ENCODE results near the gene SMIM41.
A peak's percentile ranks its signal among the peaks of the same experiment; 100 is the strongest.

Gene SMIM41

GRCh38 chr12:52122540-52122871, 43.0 kb downstream of the SMIM41 start:
- DNase-seq (ENCODE audit: low spot score): peak; percentile 2

DNA sequence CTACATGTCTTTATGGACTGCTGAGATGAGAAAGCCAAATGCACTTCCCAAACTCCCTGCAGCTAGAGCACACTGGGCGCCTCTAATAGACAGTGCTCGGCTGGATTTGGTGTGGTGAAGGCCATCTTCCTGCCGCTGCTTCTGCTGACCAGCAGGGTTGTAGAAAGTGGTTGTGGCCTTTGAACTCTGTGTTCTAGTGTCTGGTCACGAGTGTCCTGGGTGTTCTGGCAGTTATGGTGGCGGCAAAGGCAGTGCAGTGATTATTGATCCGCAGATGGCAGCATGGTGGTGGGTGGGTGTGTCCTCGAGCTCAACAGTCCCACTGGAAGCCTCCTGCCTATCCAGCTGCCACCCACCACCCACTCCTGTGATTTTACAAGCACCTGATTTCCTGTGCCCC, 43.4 kb downstream of the SMIM41 start:
- DNase-seq (ENCODE audit: low spot score): peak; percentile 1

- DNase-seq (ENCODE audit: low spot score): no peak
Measured at GRCh38 chr12:52123487-52124186, 44.1 kb downstream of the SMIM41 start.

- peak; percentile 4 for DNase-seq (ENCODE audit: low spot score)
Measured at GRCh38 chr12:52125476-52125900, 46.0 kb downstream of the SMIM41 start.

DNA sequence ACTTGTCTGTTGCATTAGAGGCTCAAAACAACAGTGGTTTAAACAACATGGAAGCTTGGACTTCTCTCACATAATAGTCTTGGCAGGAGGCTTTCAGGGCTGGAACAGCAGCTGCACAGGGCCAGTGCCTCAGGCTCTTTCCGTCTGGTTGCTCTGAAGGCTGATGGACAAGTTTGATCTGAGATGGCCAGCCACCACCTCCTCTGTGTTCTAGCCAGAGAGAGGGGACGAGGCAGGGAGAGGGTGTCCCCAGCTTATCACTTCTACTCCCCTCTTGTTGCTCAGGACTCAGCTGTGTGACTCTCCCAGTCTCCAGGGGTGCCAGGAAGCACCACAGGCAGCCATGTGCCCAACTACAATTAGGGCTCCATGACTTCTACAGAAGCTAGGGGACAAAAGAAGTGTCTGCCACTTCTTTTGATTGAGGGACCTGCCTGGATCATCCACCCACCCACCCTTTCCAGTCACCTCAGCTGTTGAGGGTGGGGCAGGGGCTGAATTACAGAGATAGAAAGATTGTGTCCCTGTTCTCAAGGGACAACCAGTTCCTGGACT, 46.6 kb downstream of the SMIM41 start:
- DNase-seq (ENCODE audit: low spot score): peak; percentile 2

DNA sequence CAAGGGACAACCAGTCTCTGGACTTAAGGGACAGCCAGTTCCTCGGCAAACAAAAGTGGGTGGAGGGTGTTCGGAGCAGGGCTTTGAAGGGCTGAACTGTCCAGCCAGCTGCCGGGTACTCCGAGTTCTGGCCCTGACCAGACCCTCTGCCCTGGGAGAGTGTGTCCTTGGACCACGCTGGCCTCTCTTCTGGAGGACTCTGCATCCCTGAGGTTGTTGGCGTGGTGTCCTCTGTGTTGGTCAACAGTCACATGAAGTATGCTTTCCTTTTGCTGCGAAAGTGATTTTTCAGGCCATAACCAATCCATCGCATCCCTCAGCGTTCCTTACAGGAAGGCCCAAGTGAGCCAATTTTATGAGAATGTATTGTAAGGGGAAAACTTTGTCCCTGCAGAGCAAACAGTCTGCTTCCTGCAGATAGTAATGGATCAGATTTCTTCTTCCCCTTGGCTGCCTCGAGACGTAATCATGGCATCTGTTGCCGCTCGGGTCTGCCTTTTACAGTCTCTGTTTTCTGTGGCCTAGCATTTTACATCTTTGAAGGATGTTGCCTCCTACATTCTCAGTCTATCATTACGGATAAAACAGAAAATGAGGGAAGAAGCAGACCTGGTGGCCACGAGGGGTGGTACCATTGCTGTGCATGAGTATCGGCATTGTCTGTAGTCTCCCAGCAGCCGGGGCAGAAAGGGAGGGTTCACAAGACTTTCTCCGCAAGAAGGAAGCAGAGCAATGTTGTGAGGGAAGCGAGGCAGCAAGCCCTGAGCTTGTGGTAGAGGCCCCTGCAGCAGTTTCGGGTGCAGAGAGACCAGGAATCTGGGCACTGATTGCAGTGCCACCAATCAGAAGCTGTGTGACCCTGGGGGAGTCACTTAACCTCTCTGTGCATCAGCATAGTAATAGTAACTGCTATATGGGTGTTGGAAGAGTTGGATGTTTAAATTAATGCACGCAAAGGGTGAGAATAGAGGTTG, 47.4 kb downstream of the SMIM41 start:
- DNase-seq (ENCODE audit: low spot score): peak; percentile 2

GRCh38 chr12:52127683-52128450, 48.4 kb downstream of the SMIM41 start:
- DNase-seq (ENCODE audit: low spot score): no peak

DNA sequence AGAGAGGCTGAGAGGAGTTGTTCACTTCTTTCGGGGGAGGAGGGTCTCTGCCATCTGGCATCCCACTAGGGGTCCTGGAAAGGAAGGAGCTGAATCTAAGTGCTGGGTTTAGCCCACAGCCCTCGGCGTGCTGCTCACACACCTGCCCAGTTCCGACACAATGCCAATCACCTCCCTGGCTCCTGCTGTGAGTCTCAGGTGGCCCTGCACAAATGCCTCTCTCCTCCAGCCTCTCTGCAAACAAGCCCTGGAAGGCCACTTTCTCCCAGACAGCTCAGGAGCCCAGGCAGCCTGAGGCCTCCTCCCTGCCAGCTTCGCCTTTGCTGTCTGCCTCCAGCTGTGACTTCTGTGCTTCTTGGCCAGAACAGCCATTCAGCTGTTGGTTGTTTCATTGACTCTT, 51.2 kb downstream of the SMIM41 start:
- no peak for DNase-seq (ENCODE audit: low spot score)

- DNase-seq (ENCODE audit: low spot score): no peak
Measured at GRCh38 chr12:52132754-52133161, 53.3 kb downstream of the SMIM41 start.

DNA sequence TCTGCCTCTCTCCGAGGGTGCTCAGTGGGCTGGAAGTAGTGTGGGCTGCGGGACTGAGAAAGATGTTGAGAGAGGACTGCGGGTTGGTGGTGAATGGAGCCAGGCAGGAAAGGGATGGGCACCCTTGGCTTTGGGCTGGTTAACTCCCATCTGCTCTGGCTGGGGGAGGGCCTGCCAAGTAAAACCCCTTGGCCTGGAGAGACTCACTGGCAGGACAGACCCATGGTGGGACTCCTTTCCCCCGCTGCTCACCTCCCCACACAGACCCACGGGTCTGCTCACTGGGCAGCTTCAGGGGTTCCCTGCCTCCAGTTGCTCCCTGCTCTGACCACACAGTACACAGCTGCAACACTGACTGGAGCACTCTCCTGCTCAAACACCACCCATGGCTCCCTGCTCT, 58.2 kb downstream of the SMIM41 start:
- no peak for DNase-seq (ENCODE audit: low spot score)

DNA sequence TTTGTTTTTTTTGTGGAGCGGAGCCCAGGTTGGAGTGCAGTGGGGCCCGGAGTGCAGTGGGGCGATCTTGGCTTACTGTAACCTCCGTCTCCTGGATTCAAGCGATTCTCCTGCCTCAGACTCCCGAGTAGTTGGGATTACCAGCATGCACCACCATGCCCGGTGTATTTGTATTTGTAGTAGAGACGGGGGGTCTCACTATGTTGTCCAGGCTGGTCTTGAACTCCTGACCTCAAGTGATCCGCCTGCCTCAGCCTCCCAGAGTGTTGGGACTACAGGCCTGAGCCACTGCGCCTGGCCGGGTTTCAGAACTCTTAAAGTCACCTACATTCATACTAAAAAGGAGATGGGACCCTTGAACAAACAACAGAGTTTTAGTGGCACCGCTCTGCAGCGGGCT, 59.6 kb downstream of the SMIM41 start:
- no peak for DNase-seq (ENCODE audit: low spot score)

GRCh38 chr12:52139579-52140062, 60.1 kb downstream of the SMIM41 start:
- peak; percentile 69 for DNase-seq (ENCODE audit: low spot score)

DNA sequence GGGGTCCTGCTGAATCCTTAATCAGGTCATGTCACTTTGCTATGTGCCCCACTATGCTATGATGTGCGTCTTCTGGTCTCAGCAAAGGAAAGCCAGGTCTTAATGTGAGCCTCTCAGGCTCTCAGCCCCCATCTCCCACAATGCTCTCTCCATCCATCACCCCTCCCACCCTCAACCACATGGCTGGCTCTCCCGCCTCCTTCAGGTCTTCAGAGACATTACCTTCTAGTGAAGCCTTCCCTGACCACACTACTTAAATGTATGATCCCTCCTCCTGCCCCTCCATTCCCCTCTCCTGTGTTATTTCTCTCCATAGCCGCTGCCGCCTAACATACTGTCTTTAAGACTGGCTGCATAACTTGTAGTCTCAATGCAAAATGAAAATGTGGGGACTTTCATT, 61.8 kb downstream of the SMIM41 start:
- no peak for DNase-seq (ENCODE audit: low spot score)

DNA sequence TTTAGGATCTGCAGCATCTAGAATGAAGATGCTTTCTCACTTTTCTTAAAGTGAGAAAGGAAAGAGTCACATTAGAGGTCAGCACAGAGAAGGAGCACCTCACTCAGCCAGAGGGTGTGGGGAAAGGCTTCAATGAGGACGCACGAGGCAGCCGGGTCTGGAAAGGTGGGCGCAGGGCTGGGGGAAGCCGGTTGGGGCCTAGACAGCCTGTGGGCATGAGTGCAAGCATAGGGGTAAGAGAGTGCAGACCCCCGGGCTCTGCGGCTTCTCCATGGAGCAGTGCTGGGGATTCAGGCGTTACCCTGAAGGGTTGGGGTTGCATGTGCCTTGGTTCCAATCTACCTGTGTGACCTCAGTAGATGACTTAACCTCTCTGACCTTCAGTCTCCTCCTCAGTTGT, 62.4 kb downstream of the SMIM41 start:
- no peak for DNase-seq (ENCODE audit: low spot score)

- no peak for DNase-seq (ENCODE audit: low spot score)
Measured at GRCh38 chr12:52142431-52142830, 62.9 kb downstream of the SMIM41 start.

DNA sequence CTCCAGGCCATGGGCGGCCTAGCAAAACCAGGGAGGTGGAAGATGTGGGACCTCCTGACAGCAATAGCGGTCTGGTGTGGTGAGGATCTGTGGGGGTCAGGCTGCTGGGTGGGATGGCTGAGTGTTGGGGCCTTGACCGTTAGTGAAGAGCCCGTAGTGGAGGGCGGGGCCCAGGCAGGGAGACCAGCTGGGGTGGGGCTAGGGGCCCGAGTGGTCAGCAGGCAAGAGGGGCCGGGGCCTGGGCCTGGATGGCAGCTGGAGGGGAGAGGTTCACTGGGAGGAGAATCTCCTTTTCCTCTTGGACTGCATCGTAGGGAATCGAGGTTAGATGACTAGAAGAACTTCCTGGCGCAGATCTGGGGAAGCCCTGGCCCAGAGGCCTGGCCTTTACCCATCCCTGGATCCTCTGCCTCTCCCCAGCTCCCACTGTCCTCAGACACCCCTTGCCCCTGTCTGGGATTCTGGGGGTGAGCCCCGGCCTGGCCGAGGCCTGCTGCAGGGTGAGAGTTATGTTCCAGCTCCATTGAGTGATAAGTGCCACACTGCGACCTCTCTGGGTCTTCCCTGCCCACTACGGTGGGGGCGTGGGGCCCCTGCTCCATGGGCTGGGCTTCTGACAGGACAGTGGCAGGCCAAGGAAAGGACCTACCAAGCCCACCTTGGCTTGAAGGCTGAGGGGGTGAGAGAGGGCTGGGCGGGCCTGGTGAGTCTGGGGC, 65.2 kb downstream of the SMIM41 start:
- no peak for DNase-seq (ENCODE audit: low spot score)

GRCh38 chr12:52145228-52146088, 66.0 kb downstream of the SMIM41 start:
- no peak for DNase-seq (ENCODE audit: low spot score)

DNA sequence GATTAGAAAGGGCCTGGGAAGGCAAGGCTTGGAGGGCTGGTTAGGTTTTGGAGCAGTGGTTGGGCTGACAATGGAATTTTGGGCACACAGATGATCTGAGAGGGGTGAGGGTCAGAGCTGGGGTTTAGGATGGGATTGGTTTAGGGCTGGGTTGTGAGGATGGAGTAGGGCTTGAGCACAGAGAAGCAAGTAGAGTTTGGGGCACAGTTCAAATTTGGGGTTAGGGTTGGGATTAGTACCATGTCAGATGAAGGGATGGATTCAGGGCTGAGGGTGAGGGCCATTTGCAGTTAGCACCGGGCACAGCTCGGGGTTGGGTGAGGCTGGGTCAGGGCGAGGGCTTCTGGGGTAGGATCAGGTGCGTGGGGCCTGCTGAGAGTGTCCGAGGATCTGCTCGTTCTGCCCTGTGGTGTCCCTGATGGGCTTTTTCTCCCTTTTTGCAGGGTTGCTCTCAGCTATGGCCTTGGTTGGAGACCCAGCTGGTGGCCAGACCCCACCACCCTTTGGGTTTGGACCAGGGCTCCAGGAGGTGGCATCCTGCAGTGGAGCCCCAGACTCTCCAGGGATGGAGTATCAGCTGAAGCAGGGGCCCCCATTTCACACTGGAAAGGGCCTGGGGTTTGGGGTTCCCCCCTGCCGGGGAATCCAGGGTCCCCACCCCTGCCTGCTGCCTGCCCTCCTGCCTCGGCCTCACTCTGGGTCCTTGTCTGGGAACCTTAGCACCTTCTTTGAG, 66.8 kb downstream of the SMIM41 start:
- no peak for DNase-seq (ENCODE audit: low spot score)

DNA sequence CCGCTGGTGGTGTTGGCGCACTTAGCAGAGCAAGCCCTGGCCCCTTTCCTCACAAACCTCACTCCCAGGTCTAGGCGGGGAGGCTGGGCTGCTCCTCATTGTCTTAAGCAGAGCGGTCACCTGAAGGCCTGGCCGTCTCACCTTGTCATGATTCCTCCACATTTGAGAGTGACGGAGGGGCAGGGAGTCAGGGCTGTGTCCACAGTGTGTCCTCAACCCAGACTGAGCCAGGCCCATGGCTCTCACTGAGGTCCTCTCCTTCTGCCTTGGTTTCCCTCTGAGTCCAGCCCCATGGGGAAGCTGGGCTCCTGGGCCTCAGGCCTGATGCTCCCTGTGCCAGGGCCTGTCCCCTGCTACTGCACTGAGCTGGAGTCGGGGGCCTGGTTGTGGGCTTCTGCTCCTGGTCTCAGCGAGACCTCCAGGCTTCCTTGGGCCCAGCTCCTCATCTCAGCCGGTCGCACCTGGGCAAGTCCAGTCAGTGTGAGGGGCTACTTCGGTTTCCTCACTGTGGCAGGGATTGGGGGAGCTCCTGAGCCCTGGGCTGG, 67.4 kb downstream of the SMIM41 start:
- DNase-seq (ENCODE audit: low spot score): no peak
